Measurements from ENCODE around the gene PARD3.
"Not testable (repeated sequence)": the region's sequence is repeated elsewhere in the genome, so short reads cannot be mapped to it uniquely, and the experiment has no call there.

The PARD3 gene

GRCh38 chr10:34795334-34795733 lies 19.8 kb downstream of the PARD3 start:
- DNase-seq: no peak

DNA sequence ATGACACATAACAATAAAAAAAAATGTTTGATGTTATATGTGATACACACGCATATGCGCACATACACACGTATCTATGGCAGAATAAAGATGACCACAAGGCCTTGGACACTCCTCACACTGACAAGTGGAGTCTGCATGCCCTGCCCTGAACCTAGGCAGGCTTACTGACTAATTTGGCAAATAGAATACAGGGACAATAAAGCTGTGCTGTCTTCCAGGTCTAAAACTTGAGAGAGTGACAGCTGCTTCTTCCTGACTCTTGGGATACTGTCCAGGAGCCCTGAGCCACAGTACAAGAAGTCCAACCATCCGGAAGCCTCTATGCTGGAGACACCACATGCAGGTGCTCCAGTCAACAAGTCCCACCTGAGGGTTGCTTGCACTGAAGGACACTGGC lies 20.3 kb downstream of the PARD3 start:
- no peak for DNase-seq

DNA sequence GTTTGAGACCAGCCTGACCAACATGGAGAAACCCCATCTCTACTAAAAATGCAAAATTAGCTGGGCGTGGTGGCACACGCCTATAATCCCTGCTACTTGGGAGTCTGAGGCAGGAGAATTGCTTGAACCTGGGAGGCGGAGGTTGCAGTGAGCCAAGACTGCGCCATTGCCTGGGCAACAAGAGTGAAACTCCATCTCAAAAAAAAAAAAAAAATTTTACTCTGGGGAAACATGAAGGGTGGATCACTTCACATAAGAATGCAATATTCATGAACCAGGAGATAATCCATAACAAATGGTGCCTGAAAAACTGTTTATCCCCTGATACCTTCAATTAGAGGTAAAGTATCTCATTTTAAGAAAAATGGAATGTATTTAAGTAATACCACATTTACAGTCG lies 21.5 kb downstream of the PARD3 start:
- not testable (repeated sequence) for DNase-seq

GRCh38 chr10:34792881-34793280 lies 22.2 kb downstream of the PARD3 start:
- no peak for DNase-seq

GRCh38 chr10:34791947-34792346 lies 23.1 kb downstream of the PARD3 start:
- no peak for DNase-seq

DNA sequence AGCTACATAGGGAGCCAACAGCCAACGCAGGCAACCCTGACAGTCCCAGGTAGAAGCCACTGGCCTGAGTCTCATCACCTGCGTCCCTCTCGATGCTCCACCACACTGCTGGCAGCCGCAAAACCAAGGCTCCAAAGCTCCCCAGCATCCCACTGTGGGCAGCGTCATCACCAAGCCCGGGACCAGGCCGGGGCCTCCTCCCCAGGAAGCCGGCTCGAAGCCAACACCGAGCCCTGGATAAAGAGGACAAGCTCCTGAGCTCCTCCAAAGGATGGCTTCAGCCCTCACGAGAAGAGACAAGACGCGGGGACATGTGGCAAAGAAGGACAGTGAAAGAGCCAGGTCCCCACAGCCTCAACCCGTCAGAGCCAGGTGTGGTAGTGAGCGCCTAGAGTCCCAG lies 23.9 kb downstream of the PARD3 start:
- no peak for DNase-seq

GRCh38 chr10:34789966-34790506 lies 25.1 kb downstream of the PARD3 start:
- no peak for DNase-seq

GRCh38 chr10:34786464-34786863 lies 28.6 kb downstream of the PARD3 start:
- no peak for DNase-seq

DNA sequence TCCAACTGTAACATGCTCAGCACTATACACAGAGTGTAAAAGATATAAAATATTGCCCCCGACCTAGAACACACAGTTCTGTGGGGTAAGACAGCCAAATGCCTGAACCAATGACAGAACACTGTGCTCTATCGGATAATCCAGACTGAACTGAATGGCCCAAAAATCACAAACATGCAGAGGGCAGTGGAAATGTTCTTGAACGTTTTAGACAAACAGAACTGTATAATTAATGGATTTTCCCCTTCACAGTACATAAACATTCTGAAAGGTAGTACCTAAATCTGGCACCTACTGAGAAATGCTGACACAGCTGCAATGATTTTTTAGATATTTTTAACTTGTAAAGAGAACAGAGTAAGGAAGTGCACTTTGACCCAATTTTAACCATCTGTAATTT lies 33.4 kb downstream of the PARD3 start:
- no peak for DNase-seq

DNA sequence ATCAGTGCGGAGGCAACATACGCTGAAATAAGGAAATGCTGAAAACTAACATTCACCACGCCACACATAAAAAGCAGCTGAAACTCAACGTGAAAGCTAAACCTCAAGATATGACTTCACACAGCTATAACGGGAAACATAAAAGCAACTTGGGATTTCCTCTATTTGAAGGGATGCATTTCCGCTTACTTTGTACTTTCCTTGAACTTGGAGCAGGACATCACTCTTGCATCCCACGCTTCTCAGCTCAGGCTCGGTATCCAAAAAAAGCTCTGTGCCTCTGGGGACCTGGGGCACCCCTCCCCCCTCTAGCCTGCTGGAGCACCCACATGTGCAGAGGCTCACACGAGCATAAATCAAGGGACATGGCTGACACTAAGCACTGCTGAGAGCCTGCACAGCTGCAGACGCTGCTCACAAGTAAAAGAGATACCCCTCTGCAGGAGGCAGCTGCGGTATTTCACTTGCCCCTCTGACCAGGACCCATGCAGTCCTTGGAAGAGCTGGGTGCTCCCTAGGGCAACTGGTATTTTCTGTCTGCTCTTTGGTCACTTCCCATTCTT lies 34.2 kb downstream of the PARD3 start:
- DNase-seq: no peak

- no peak for DNase-seq
These were observed 36.9 kb downstream of the PARD3 start for GRCh38 chr10:34778237-34778636.

GRCh38 chr10:34776090-34776690 lies 38.9 kb downstream of the PARD3 start:
- DNase-seq: no peak

DNA sequence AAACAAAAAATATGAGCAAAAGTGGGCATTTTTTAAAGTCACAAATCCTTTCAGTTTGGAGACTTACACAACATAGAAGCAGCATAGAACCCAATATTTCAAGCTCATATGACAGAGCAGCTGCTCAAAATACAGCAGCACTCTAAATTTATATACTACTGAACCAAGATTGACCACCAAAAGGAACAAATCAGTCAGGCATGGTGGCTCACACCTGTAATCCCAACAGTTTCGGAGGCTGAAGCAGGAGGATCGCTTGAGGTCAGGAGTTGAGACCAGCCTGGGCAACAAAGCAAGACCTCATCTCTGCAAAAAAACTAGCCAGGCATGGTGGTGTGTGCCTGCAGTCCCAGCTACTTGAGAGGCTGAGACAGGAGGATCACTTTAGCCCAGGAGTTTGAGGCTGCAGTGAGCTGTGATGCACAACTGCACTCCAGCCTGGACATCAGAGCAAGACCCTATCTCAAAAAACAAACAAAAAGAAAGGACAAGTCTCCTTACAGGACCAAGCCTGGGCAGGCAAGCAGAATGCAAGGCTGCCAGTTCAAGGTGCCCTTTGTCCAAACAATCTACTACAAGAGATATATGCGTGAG lies 40.0 kb downstream of the PARD3 start:
- DNase-seq: no peak

- DNase-seq: no peak
These were observed 41.2 kb downstream of the PARD3 start for GRCh38 chr10:34773636-34774630.

DNA sequence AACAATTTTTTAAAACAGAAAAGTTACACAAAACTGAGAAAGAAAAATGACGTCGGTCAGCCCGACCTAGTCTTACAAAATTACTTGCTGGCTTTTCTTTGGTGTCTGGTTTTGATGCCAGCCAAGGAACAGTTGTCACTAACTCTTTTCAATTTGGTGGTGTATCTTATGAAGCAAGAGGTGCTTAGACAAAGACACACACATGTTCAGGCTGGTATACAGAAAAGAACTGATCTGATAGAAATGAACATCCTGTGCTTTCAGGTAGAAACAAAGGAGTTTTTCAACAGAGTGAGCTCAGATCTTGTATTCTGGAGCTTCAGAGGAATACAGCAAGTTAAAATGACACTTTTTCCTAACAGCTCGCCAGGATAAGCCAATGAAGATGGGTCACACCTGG lies 43.6 kb downstream of the PARD3 start:
- no peak for DNase-seq

GRCh38 chr10:34771106-34771505 lies 44.0 kb downstream of the PARD3 start:
- DNase-seq: no peak

GRCh38 chr10:34769899-34770298 lies 45.2 kb downstream of the PARD3 start:
- no peak for DNase-seq

DNA sequence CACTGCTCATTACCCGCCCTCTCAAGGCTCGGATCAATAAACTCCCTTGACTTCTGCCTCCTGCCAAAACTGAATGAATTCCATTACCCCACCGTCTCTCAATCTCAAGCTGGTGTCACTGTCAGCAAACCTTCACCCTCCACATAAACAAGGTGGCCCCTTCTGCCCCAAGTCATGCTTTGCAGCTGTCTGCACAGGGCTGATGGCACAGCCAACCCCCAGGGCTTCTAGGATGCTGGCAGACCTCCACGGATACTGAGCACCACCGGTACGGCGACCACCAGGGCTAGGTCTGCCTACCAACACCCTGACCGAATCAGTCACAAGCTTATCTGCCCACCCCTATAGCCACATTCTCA lies 46.1 kb downstream of the PARD3 start:
- no peak for DNase-seq

DNA sequence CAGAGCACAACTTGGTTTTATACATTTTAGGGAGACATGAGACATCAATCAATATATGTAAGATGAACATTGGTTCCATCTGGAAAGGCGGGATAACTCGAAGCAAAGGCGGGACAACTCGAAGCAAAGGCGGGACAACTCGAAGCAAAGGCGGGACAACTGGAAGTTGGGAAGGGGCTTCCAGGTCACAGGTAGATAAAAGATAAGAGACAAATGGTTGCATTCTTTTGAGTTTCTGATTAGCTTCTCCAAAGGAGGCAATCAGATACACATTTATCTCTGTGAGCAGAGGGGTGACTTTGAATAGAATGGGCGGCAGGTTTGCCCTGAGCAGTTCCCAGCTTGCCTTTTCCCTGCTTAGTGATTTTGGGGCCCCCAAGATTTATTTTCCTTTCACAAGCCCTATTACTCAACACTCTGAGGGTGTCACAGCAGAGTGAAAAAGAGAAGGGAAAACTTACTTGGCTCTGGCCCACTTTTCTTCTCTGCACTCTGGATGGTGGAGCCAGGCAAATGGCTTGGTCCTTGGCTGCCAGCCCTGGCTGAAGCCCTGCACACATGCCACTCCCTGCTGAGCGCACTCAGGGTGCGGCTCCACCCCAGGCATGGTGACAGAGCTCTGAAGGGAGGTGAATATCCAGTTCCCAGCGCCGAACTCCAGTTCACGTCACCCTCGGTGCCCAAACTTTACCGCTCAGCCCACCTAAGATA lies 46.7 kb downstream of the PARD3 start:
- no peak for DNase-seq

DNA sequence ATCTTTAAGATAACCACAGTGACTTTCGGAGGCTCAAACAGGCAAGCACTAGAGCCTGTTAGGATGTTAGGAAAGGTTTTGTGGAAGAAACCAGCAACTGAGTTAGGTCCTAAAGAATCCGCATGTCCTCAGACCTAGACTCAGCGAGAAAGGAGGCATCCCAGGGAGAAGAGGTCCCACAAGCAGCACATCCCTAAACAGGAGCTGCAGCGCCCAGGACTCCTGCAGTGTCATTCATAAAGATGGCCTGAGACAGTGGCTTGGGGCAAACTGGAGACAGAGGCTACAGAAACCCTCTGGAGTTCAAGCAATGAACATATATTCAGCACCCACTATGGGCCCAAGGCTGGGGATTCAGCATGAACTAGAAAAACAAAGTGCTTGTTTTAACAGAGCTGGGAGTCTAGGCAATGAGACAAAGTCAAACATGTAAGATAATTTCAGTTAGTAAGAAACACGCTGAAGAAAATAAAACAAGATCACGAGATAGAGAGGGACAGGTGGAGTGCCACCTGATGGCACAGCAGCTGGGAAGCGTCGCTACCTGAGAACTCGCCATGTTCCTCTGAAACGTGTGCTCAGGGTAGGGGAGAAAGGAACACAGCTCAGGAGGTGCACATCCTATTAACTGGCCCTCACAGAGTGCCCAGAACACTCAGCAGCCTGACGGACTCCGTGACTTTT lies 48.1 kb downstream of the PARD3 start:
- no peak for DNase-seq

- DNase-seq: no peak
These were observed 48.9 kb downstream of the PARD3 start for GRCh38 chr10:34766266-34766600.

GRCh38 chr10:34764472-34764946 lies 50.6 kb downstream of the PARD3 start:
- DNase-seq: no peak
